DOHH2 (cell line): ENCODE data around the gene MAP3K10.

Experiments
- H3F3A ChIP-seq: fragments of 200-600 bp; sonication (generic), shearing (Covaris generic); 2 replicates; pipeline ENCODE4 v1.6.0; 2016; ENCODE audit warnings: antibody characterized with exemption, mild to moderate bottlenecking; ENCODE audit not compliant: control insufficient read depth, insufficient read depth
- H3K27ac ChIP-seq: fragments of 200-600 bp; sonication (generic); 2 replicates; pipeline ENCODE4 v1.5.1; 2014; ENCODE audit warnings: low read depth, mild to moderate bottlenecking, low read length, moderate library complexity
- H3K27me3 ChIP-seq: fragments of 200-600 bp; sonication (generic); 2 replicates; pipeline ENCODE4 v1.6.1; 2014; ENCODE audit warnings: mild to moderate bottlenecking, low read length, mixed read lengths; ENCODE audit not compliant: control insufficient read depth
- H3K36me3 ChIP-seq: fragments of 200-600 bp; sonication (generic); 2 replicates; pipeline ENCODE4 v1.6.1; 2014; ENCODE audit warnings: mild to moderate bottlenecking, low read length, moderate library complexity, mixed read lengths; ENCODE audit not compliant: control insufficient read depth
- H3K4me1 ChIP-seq: fragments of 200-600 bp; sonication (generic); 2 replicates; pipeline ENCODE4 v1.6.1; 2014; ENCODE audit warnings: mild to moderate bottlenecking, low read length, mixed read lengths; ENCODE audit not compliant: control insufficient read depth
- H3K4me2 ChIP-seq: fragments of 200-600 bp; sonication (generic); 2 replicates; pipeline ENCODE4 v1.6.0; 2014; ENCODE audit warnings: mild to moderate bottlenecking, low read length, moderate library complexity
- H3K4me3 ChIP-seq: fragments of 200-600 bp; sonication (generic); 2 replicates; pipeline ENCODE4 v1.5.1; 2014; ENCODE audit warnings: mild to moderate bottlenecking, low read length, mixed read lengths
- H3K79me2 ChIP-seq: fragments of 200-600 bp; sonication (generic); 2 replicates; pipeline ENCODE4 v1.6.1; 2014; ENCODE audit warnings: mild to moderate bottlenecking, low read length, mixed read lengths; ENCODE audit not compliant: control insufficient read depth
- H3K9me2 ChIP-seq: fragments of 200-600 bp; sonication (generic); replicated peaks from 2 replicates; pipeline ENCODE4 v1.6.1; 2014; ENCODE audit warnings: mild to moderate bottlenecking, low read length, mixed read lengths; ENCODE audit not compliant: control insufficient read depth
- H3K9me3 ChIP-seq: fragments of 200-600 bp; sonication (generic); 2 replicates; pipeline ENCODE4 v1.6.1; 2014; ENCODE audit warnings: antibody characterized with exemption, low read length, mixed read lengths; ENCODE audit not compliant: control insufficient read depth, insufficient read depth
- H4K20me1 ChIP-seq: fragments of 200-600 bp; sonication (generic); 2 replicates; pipeline ENCODE4 v1.6.0; 2014; ENCODE audit warnings: low read depth, mild to moderate bottlenecking, antibody characterized with exemption, low read length, moderate library complexity; ENCODE audit not compliant: control insufficient read depth, insufficient read depth
- CTCF ChIP-seq: fragments of 200-600 bp; sonication (generic); IDR thresholded peaks from one replicate; pipeline ENCODE4 v1.5.1; 2014; ENCODE audit warnings: antibody characterized with exemption, mild to moderate bottlenecking, low read depth, low read length; ENCODE audit not compliant: poor library complexity, severe bottlenecking
- EZH2phosphoT487 ChIP-seq: fragments of 200-600 bp; sonication (generic); IDR thresholded peaks from 2 replicates; pipeline ENCODE4 v1.6.1; 2017; ENCODE audit warnings: borderline replicate concordance, mild to moderate bottlenecking, antibody characterized with exemption, low read length, moderate library complexity, mixed read lengths

MAP3K10 gene

GRCh38 chr19:40229926-40230417 is 38.7 kb downstream of the MAP3K10 start:
- H3K36me3 ChIP-seq: peaks cover 3% of the 10 kb centered on the region; the same call in 1 of the 2 replicates
- H3K4me1 ChIP-seq: no peaks in the 10 kb centered on the region
- no peak overlapping the region for H3K27ac ChIP-seq
- H3K9me3 ChIP-seq: no peaks in the 10 kb centered on the region
- H4K20me1 ChIP-seq: 0 out of 2 replicates have a peak, but pooled peaks cover 4% of the 10 kb centered on the region
- no peaks in the 10 kb centered on the region for H3K9me2 ChIP-seq
- no peak overlapping the region for H3K4me2 ChIP-seq
- H3K4me3 ChIP-seq: no peak overlapping the region
- H3F3A ChIP-seq: peaks cover 5% of the 10 kb centered on the region; the same call in 1 of the 2 replicates
- no peaks in the 10 kb centered on the region for H3K79me2 ChIP-seq
- no peak for TF ChIP-seq EZH2phosphoT487
- no peak for TF ChIP-seq CTCF
- no peaks in the 10 kb centered on the region for H3K27me3 ChIP-seq

- 0 out of 2 replicates have a peak, but pooled peaks cover 4% of the 10 kb centered on the region for H4K20me1 ChIP-seq
- no peaks in the 10 kb centered on the region for H3K9me2 ChIP-seq
- H3K4me2 ChIP-seq: no peak overlapping the region
- H3K79me2 ChIP-seq: no peaks in the 10 kb centered on the region
- H3K9me3 ChIP-seq: no peaks in the 10 kb centered on the region
- no peak overlapping the region for H3K27ac ChIP-seq
- H3K27me3 ChIP-seq: no peaks in the 10 kb centered on the region
- H3K4me3 ChIP-seq: no peak overlapping the region
- TF ChIP-seq CTCF (no peak), EZH2phosphoT487 (no peak)
- H3K36me3 ChIP-seq: peaks cover 11% of the 10 kb centered on the region; the same call in 1 of the 2 replicates
- no peaks in the 10 kb centered on the region for H3K4me1 ChIP-seq
- H3F3A ChIP-seq: peaks cover 5% of the 10 kb centered on the region; the same call in 1 of the 2 replicates
Measured at GRCh38 chr19:40231057-40231456, 39.8 kb downstream of the MAP3K10 start.

DNA sequence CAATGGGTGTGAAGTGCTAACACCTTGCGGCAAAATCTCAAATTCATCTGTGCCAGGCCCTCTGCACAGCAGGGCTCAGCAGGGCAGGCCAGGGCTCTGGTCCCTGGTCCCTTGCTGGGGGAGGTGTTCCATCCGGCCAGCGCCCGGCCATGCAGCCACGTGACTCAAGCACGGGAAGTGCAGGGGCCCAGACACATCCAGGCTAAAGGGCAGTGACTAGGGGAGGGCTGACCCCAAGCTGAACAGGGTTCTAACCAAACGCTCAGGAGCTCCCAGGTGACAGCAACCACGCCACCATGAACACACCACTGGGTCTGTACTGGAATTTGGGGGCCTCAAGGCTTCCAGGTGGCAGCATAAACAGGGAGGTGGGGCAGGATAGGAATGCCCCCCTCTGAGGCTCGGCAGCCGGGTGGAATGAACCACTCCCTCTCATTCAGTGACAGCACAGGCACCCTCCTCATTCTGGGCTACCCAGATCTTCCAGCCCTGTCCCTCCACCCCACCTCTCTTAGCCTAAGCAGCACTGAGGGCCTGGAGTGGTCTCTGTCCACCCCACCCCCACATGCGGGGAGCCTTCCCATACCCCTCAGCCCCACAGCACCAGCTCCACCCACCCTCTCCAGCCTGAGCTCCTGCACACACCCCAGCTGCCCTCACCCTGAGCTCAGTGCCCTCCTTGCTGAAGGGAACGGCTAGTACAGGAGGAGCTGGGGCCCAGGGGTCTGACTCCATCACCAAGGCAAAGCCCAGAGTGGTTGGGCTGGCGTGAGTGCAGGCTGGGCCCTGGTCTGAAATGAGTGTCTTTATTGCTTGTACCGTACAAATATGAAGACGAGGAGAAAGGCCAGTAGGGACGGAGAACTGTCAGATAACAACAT is 40.6 kb downstream of the MAP3K10 start:
- H3K27me3 ChIP-seq: no peaks in the 10 kb centered on the region
- H3K79me2 ChIP-seq: no peaks in the 10 kb centered on the region
- H3F3A ChIP-seq: peaks cover 5% of the 10 kb centered on the region; the same call in 1 of the 2 replicates
- H3K9me3 ChIP-seq: no peaks in the 10 kb centered on the region
- H3K27ac ChIP-seq: no peak overlapping the region
- H3K4me1 ChIP-seq: no peaks in the 10 kb centered on the region
- H3K9me2 ChIP-seq: no peaks in the 10 kb centered on the region
- peaks cover 15% of the 10 kb centered on the region; the same call in 1 of the 2 replicates for H3K36me3 ChIP-seq
- no peak overlapping the region for H3K4me3 ChIP-seq
- no peak for TF ChIP-seq CTCF
- no peak overlapping the region for H3K4me2 ChIP-seq
- H4K20me1 ChIP-seq: 0 out of 2 replicates have a peak, but pooled peaks cover 4% of the 10 kb centered on the region
